ENCODE data around the gene CFAP410.

The CFAP410 gene

GRCh38 chr21:44312089-44312488 is 27.1 kb downstream of the CFAP410 start:
- Histone ChIP-seq H3F3A (ENCODE audit: insufficient read depth, low read length) (no peaks in the 10 kb centered on the region), H2AFZ (ENCODE audit: low read length) (no peak overlapping the region), H4K20me1 (ENCODE audit: insufficient read depth, low read length) (no peaks in the 10 kb centered on the region), H3K4me1 (ENCODE audit: insufficient read depth, low read length, severe bottlenecking) (no peaks in the 10 kb centered on the region), H3K4me2 (ENCODE audit: low read length) (no peak overlapping the region), H3K9me2 (ENCODE audit: low read depth, low read length) (no peaks in the 10 kb centered on the region), H3K27me3 (ENCODE audit: insufficient read depth, low read length) (no peaks in the 10 kb centered on the region), H3K79me2 (ENCODE audit: insufficient read depth, low read length) (no peaks in the 10 kb centered on the region), H3K27ac (ENCODE audit: low read depth, low read length, poor library complexity, severe bottlenecking) (no peak overlapping the region), H3K36me3 (ENCODE audit: insufficient read depth, low read length) (peaks cover 59% of the 10 kb centered on the region), H3K4me3 (ENCODE audit: low read depth, low read length, poor library complexity, severe bottlenecking) (no peak overlapping the region), H3K9ac (ENCODE audit: low read length) (no peak overlapping the region), H3K9me3 (ENCODE audit: low read length) (no peaks in the 10 kb centered on the region)
- TF ChIP-seq EZH2 (IDR thresholded peaks at IDR 0.05; ENCODE audit: borderline replicate concordance, low read length), result no peak
- TF ChIP-seq CTCF (IDR thresholded peaks at IDR 0.05; ENCODE audit: low read length), result no peak

- Histone ChIP-seq H3K4me2 (ENCODE audit: low read length) (no peak overlapping the region), H3K36me3 (ENCODE audit: insufficient read depth, low read length) (peaks cover 55% of the 10 kb centered on the region; the same call in 1 of the 2 replicates), H3K9me2 (ENCODE audit: low read depth, low read length) (no peaks in the 10 kb centered on the region), H3K4me1 (ENCODE audit: insufficient read depth, low read length, severe bottlenecking) (no peaks in the 10 kb centered on the region), H4K20me1 (ENCODE audit: insufficient read depth, low read length) (no peaks in the 10 kb centered on the region), H3K27ac (ENCODE audit: low read depth, low read length, poor library complexity, severe bottlenecking) (no peak overlapping the region), H3K9ac (ENCODE audit: low read length) (no peak overlapping the region), H2AFZ (ENCODE audit: low read length) (no peak overlapping the region), H3K4me3 (ENCODE audit: low read depth, low read length, poor library complexity, severe bottlenecking) (no peak overlapping the region), H3F3A (ENCODE audit: insufficient read depth, low read length) (no peaks in the 10 kb centered on the region), H3K27me3 (ENCODE audit: insufficient read depth, low read length) (no peaks in the 10 kb centered on the region), H3K9me3 (ENCODE audit: low read length) (no peaks in the 10 kb centered on the region), H3K79me2 (ENCODE audit: insufficient read depth, low read length) (no peaks in the 10 kb centered on the region)
- TF ChIP-seq CTCF (IDR thresholded peaks at IDR 0.05; ENCODE audit: low read length), result peak; percentile 25
- no peak for TF ChIP-seq EZH2 (IDR thresholded peaks at IDR 0.05; ENCODE audit: borderline replicate concordance, low read length)
These were observed 28.3 kb downstream of the CFAP410 start for GRCh38 chr21:44310628-44311507.

GRCh38 chr21:44306936-44307704 is 32.1 kb downstream of the CFAP410 start:
- peaks cover 22% of the 10 kb centered on the region for H3K4me1 ChIP-seq (ENCODE audit: insufficient read depth, low read length, severe bottlenecking)
- no peaks in the 10 kb centered on the region for H3K9me2 ChIP-seq (ENCODE audit: low read depth, low read length)
- no peak for TF ChIP-seq EZH2 (IDR thresholded peaks at IDR 0.05; ENCODE audit: borderline replicate concordance, low read length)
- no peak for TF ChIP-seq CTCF (IDR thresholded peaks at IDR 0.05; ENCODE audit: low read length)
- no peak overlapping the region for H3K27ac ChIP-seq (ENCODE audit: low read depth, low read length, poor library complexity, severe bottlenecking)
- H3K4me2 ChIP-seq (ENCODE audit: low read length), result no peak overlapping the region
- H4K20me1 ChIP-seq (ENCODE audit: insufficient read depth, low read length), result no peaks in the 10 kb centered on the region
- no peaks in the 10 kb centered on the region for H3F3A ChIP-seq (ENCODE audit: insufficient read depth, low read length)
- no peaks in the 10 kb centered on the region for H3K27me3 ChIP-seq (ENCODE audit: insufficient read depth, low read length)
- no peak overlapping the region for H2AFZ ChIP-seq (ENCODE audit: low read length)
- H3K36me3 ChIP-seq (ENCODE audit: insufficient read depth, low read length), result peaks cover 40% of the 10 kb centered on the region; the same call in 1 of the 2 replicates
- H3K4me3 ChIP-seq (ENCODE audit: low read depth, low read length, poor library complexity, severe bottlenecking), result no peak overlapping the region
- no peak overlapping the region for H3K9ac ChIP-seq (ENCODE audit: low read length)
- no peaks in the 10 kb centered on the region for H3K79me2 ChIP-seq (ENCODE audit: insufficient read depth, low read length)
- H3K9me3 ChIP-seq (ENCODE audit: low read length), result no peaks in the 10 kb centered on the region
